ENCODE measurements around the gene SKOR2. TPM values are rescaled to one million over a fixed set of nuclear protein-coding genes. Genes with fewer than 3 reads are reported as not detected.

The SKOR2 gene
- total RNA-seq, 1 experiment from 2014 or later, result not detected

- Histone ChIP-seq H3K36me3 (ENCODE audit: low read depth) (no peaks in the 10 kb centered on the region), H3K9me2 (ENCODE audit: insufficient read depth) (no peaks in the 10 kb centered on the region), H4K20me1 (ENCODE audit: insufficient read depth) (no peaks in the 10 kb centered on the region), H3K4me1 (replicated peaks; ENCODE audit: insufficient read depth) (no peaks in the 10 kb centered on the region), H2AFZ (no peak overlapping the region), H3K9me3 (ENCODE audit: insufficient read depth, low read depth) (no peaks in the 10 kb centered on the region), H3K27ac (no peak overlapping the region), H3K79me2 (ENCODE audit: low read depth) (no peaks in the 10 kb centered on the region), H3K4me3 (no peak overlapping the region), H3F3A (ENCODE audit: insufficient read depth, low read depth) (no peaks in the 10 kb centered on the region), H3K4me2 (no peak overlapping the region), H3K27me3 (ENCODE audit: insufficient read depth, low read depth) (peaks cover 28% of the 10 kb centered on the region; the same call in 1 of the 2 replicates)
- intact Hi-C loops (cut with micrococcal nuclease; ENCODE audit: unreplicated experiment), result no loop called here
- CTCF ChIA-PET, result no interaction called here
- no peak for DNase-seq
- POLR2A ChIA-PET (ENCODE audit: unreplicated experiment), result no interaction called here
- no TSS peak for BruUV-seq (replicated peaks)
- TF ChIP-seq EZH2 (IDR thresholded peaks at IDR 0.05; ENCODE audit: low read depth) (no peak), CTCF (conservative IDR thresholded peaks at IDR 0.05) (no peak)
These were observed 37.3 kb upstream of the SKOR2 start for GRCh38 chr18:47288741-47289140.

GRCh38 chr18:47287911-47288585 lies 36.6 kb upstream of the SKOR2 start:
- peaks cover 28% of the 10 kb centered on the region; the same call in 1 of the 2 replicates for H3K27me3 ChIP-seq (ENCODE audit: insufficient read depth, low read depth)
- no peaks in the 10 kb centered on the region for H4K20me1 ChIP-seq (ENCODE audit: insufficient read depth)
- TF ChIP-seq CTCF (conservative IDR thresholded peaks at IDR 0.05) (no peak), EZH2 (IDR thresholded peaks at IDR 0.05; ENCODE audit: low read depth) (no peak)
- H3K36me3 ChIP-seq (ENCODE audit: low read depth), result no peaks in the 10 kb centered on the region
- no peak overlapping the region for H3K4me2 ChIP-seq
- ChIA-PET POLR2A (ENCODE audit: unreplicated experiment) (no interaction called here), CTCF (no interaction called here)
- intact Hi-C loops (cut with micrococcal nuclease; ENCODE audit: unreplicated experiment), result no loop called here
- H3K79me2 ChIP-seq (ENCODE audit: low read depth), result no peaks in the 10 kb centered on the region
- H3K9me2 ChIP-seq (ENCODE audit: insufficient read depth), result no peaks in the 10 kb centered on the region
- H3K27ac ChIP-seq, result no peak overlapping the region
- H3K9me3 ChIP-seq (ENCODE audit: insufficient read depth, low read depth), result no peaks in the 10 kb centered on the region
- DNase-seq, result no peak
- BruUV-seq (replicated peaks), result no TSS peak
- no peaks in the 10 kb centered on the region for H3K4me1 ChIP-seq (replicated peaks; ENCODE audit: insufficient read depth)
- H3K4me3 ChIP-seq, result no peak overlapping the region
- H3F3A ChIP-seq (ENCODE audit: insufficient read depth, low read depth), result no peaks in the 10 kb centered on the region
- H2AFZ ChIP-seq, result no peak overlapping the region

- Histone ChIP-seq H3F3A (ENCODE audit: insufficient read depth, low read depth) (no peaks in the 10 kb centered on the region), H3K27ac (no peak overlapping the region), H3K79me2 (ENCODE audit: low read depth) (no peaks in the 10 kb centered on the region), H3K4me2 (no peak overlapping the region), H3K4me3 (no peak overlapping the region), H4K20me1 (ENCODE audit: insufficient read depth) (no peaks in the 10 kb centered on the region), H3K27me3 (ENCODE audit: insufficient read depth, low read depth) (peaks cover 28% of the 10 kb centered on the region; the same call in 1 of the 2 replicates), H3K4me1 (replicated peaks; ENCODE audit: insufficient read depth) (no peaks in the 10 kb centered on the region), H3K9me3 (ENCODE audit: insufficient read depth, low read depth) (no peaks in the 10 kb centered on the region), H3K36me3 (ENCODE audit: low read depth) (no peaks in the 10 kb centered on the region), H3K9me2 (ENCODE audit: insufficient read depth) (no peaks in the 10 kb centered on the region), H2AFZ (no peak overlapping the region)
- ChIA-PET POLR2A (ENCODE audit: unreplicated experiment) (no interaction called here), CTCF (no interaction called here)
- DNase-seq, result no peak
- no peak for TF ChIP-seq EZH2 (IDR thresholded peaks at IDR 0.05; ENCODE audit: low read depth)
- no peak for TF ChIP-seq CTCF (conservative IDR thresholded peaks at IDR 0.05)
- BruUV-seq (replicated peaks), result no TSS peak
- intact Hi-C loops (cut with micrococcal nuclease; ENCODE audit: unreplicated experiment), result no loop called here
These were observed 35.4 kb upstream of the SKOR2 start for GRCh38 chr18:47286776-47287410.

All from PC-9 (cell line).